HepG2 (cell line): Measurements from ENCODE around the gene RPS19. TPM values are rescaled to one million over a fixed set of nuclear protein-coding genes. Genes with fewer than 3 reads are reported as not detected.
A peak's percentile ranks its signal among the peaks of the same experiment; 100 is the strongest.

Source experiments
- CENPX ChIP-seq: sonication (generic); formaldehyde crosslinking; IDR thresholded peaks from 2 replicates; pipeline ENCODE4 v1.9.0; 2021; ENCODE audit warnings: mild to moderate bottlenecking, missing genetic modification reagents, moderate library complexity
- EZH2 ChIP-seq: conservative IDR thresholded peaks from 2 replicates; pipeline ENCODE4 v1.6.1; 2012; ENCODE audit warnings: mild to moderate bottlenecking, low read depth, low read length, moderate library complexity
- GTF3A ChIP-seq: sonication (generic); formaldehyde crosslinking; conservative IDR thresholded peaks from 2 replicates; pipeline ENCODE4 v1.4.0; 2020; ENCODE audit warnings: mild to moderate bottlenecking, missing genetic modification reagents
- HIVEP1 ChIP-seq: sonication (generic); formaldehyde crosslinking; IDR thresholded peaks from 2 replicates; pipeline ENCODE4 v1.4.0; 2020; ENCODE audit warnings: mild to moderate bottlenecking, missing genetic modification reagents
- HMG20A ChIP-seq: IDR thresholded peaks from 2 replicates; pipeline ENCODE4 v1.6.1; 2016; ENCODE audit warnings: borderline replicate concordance
- HOXA7 ChIP-seq: sonication (generic); formaldehyde crosslinking; IDR thresholded peaks from 2 replicates; pipeline ENCODE4 v1.8.1; 2022; ENCODE audit warnings: mild to moderate bottlenecking, missing genetic modification reagents, moderate library complexity
- MIER2 ChIP-seq: IDR thresholded peaks from 2 replicates; pipeline ENCODE4 v1.6.1; 2016; ENCODE audit warnings: missing biosample characterization, missing genetic modification reagents
- NFIB ChIP-seq: sonication (generic); formaldehyde crosslinking; IDR thresholded peaks from 2 replicates; pipeline ENCODE4 v1.9.0; 2021; ENCODE audit warnings: missing genetic modification reagents, mild to moderate bottlenecking, borderline replicate concordance
- NFIC ChIP-seq: IDR thresholded peaks from 2 replicates; pipeline ENCODE4 v1.6.1; 2012; ENCODE audit warnings: mild to moderate bottlenecking, low read length, inconsistent platforms
- PCBP1 ChIP-seq: fragments of 200-400 bp; formaldehyde crosslinking; IDR thresholded peaks from 2 replicates; pipeline ENCODE4 v1.6.1; 2017; ENCODE audit warnings: mild to moderate bottlenecking, low read depth, low read length, borderline replicate concordance
- PHF20 ChIP-seq: sonication (generic); formaldehyde crosslinking; IDR thresholded peaks from 2 replicates; pipeline ENCODE4 v1.5.0; 2020; ENCODE audit warnings: mild to moderate bottlenecking, missing genetic modification reagents
- RARA ChIP-seq: IDR thresholded peaks from 2 replicates; pipeline ENCODE4 v1.6.1; 2016; ENCODE audit warnings: missing genetic modification reagents, missing compliant biosample characterization
- SAFB2 ChIP-seq: sonication (generic); formaldehyde crosslinking; IDR thresholded peaks from 2 replicates; pipeline ENCODE4 v1.5.1; 2020; ENCODE audit warnings: missing genetic modification reagents, low read depth, mild to moderate bottlenecking, borderline replicate concordance
- SOX5 ChIP-seq: IDR thresholded peaks from 2 replicates; pipeline ENCODE4 v1.6.1; 2016; ENCODE audit warnings: borderline replicate concordance
- SRY ChIP-seq: sonication (generic); formaldehyde crosslinking; IDR thresholded peaks from 2 replicates; pipeline ENCODE4 v1.8.0; 2022; ENCODE audit warnings: mild to moderate bottlenecking, missing genetic modification reagents
- ZFY ChIP-seq: sonication (generic); formaldehyde crosslinking; IDR thresholded peaks from 2 replicates; pipeline ENCODE4 v1.4.0; 2020; ENCODE audit warnings: missing genetic modification reagents
- ZNF432 ChIP-seq: sonication (generic); formaldehyde crosslinking; IDR thresholded peaks from 2 replicates; pipeline ENCODE4 v1.5.0; 2020; ENCODE audit warnings: missing genetic modification reagents, mild to moderate bottlenecking, borderline replicate concordance
- ZNF556 ChIP-seq: sonication (generic); formaldehyde crosslinking; IDR thresholded peaks from 2 replicates; pipeline ENCODE4 v1.4.0; 2020; ENCODE audit warnings: mild to moderate bottlenecking, missing genetic modification reagents, borderline replicate concordance
- ZNF75D ChIP-seq: sonication (generic); formaldehyde crosslinking; IDR thresholded peaks from 2 replicates; pipeline ENCODE4 v1.8.1; 2023; ENCODE audit warnings: missing genetic modification reagents, mild to moderate bottlenecking, borderline replicate concordance
- ZSCAN20 ChIP-seq: sonication (generic); formaldehyde crosslinking; IDR thresholded peaks from 2 replicates; pipeline ENCODE4 v1.4.0; 2020; ENCODE audit warnings: missing genetic modification reagents, mild to moderate bottlenecking, borderline replicate concordance
- polyA plus RNA-seq, 8 experiments: library from polyadenylated mRNA; depleted of rRNA in 3 of 8; stranded (reverse) in 7 of 8; unstranded in 1 of 8; fragments of >200 nt; fragmentation: Illumina TruSeq in 4 of 8; extraction: Trizol in 4 of 8; gene quantifications; 2 replicates each; pipeline versions ENCODE4 v1.2.1 to v1.2.3, GENCODE V29; 2011 to 2016; ENCODE audit warnings: low read depth in 4 of 8, missing spikeins in 1 of 8, mixed read lengths in 1 of 8; ENCODE audit not compliant: insufficient read depth in 1 of 8
- total RNA-seq, 5 experiments: library from RNA; depleted of rRNA; stranded (reverse); fragments of >200 nt; fragmentation: Illumina TruSeq; extraction: Trizol; gene quantifications; 2 replicates each; pipeline ENCODE4 v1.2.3, GENCODE V29; 2016; ENCODE audit warnings: low read depth in 1 of 5
- TF ChIP-seq, protein P1 (sequence below): IDR thresholded peaks from 2 replicates; pipeline ENCODE4 v1.6.1; 2016; ENCODE audit warnings: low read depth, control low read depth
- TF ChIP-seq, protein P2 (sequence below): sonication (generic); formaldehyde crosslinking; IDR thresholded peaks from 2 replicates; pipeline ENCODE4 v1.9.0; 2022; ENCODE audit warnings: missing genetic modification reagents, mild to moderate bottlenecking, borderline replicate concordance
- TF ChIP-seq, protein P3 (sequence below): sonication (generic); formaldehyde crosslinking; IDR thresholded peaks from 2 replicates; pipeline ENCODE4 v1.5.0; 2020; ENCODE audit warnings: missing genetic modification reagents
- TF ChIP-seq, protein P4 (sequence below): sonication (generic); formaldehyde crosslinking; IDR thresholded peaks from 2 replicates; pipeline ENCODE4 v1.4.0; 2020; ENCODE audit warnings: missing genetic modification reagents

RPS19 gene
- total and polyA plus RNA-seq, 2 of the 13 experiments (the other 11 are each of a cell fraction or from before 2014, with no cell fraction given) = 1,983 to 4,758 TPM

DNA sequence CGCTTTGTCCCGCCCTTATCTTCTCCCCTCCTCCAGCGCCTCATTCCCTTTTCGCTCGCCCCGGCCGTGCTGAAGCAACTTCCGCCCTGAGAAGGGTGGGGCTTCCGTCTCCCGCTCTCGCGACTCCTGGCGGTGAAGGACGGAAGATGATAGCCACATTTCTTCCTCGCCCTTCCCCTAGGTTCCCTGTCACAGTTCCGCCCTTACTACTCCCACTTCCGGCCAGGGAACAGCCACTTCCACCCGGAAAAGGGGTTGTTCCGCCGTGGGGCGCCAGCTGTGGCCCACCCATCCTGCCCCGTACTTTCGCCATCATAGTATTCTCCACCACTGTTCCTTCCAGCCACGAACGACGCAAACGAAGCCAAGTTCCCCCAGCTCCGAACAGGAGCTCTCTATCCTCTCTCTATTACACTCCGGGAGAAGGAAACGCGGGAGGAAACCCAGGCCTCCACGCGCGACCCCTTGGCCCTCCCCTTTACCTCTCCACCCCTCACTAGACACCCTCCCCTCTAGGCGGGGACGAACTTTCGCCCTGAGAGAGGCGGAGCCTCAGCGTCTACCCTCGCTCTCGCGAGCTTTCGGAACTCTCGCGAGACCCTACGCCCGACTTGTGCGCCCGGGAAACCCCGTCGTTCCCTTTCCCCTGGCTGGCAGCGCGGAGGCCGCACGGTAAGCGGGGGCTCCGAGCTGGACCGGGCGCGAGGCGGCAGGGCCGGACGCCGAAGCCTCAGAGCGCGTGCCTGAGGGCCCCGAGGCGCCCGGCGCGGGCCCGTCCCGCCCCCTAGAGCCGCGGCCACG, at the start of gene RPS19 (continued):
- TF ChIP-seq, protein P1, sequence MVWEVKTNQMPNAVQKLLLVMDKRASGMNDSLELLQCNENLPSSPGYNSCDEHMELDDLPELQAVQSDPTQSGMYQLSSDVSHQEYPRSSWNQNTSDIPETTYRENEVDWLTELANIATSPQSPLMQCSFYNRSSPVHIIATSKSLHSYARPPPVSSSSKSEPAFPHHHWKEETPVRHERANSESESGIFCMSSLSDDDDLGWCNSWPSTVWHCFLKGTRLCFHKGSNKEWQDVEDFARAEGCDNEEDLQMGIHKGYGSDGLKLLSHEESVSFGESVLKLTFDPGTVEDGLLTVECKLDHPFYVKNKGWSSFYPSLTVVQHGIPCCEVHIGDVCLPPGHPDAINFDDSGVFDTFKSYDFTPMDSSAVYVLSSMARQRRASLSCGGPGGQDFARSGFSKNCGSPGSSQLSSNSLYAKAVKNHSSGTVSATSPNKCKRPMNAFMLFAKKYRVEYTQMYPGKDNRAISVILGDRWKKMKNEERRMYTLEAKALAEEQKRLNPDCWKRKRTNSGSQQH = peak; percentile 89
- TF ChIP-seq NFIC = no peak
- TF ChIP-seq, protein P2, sequence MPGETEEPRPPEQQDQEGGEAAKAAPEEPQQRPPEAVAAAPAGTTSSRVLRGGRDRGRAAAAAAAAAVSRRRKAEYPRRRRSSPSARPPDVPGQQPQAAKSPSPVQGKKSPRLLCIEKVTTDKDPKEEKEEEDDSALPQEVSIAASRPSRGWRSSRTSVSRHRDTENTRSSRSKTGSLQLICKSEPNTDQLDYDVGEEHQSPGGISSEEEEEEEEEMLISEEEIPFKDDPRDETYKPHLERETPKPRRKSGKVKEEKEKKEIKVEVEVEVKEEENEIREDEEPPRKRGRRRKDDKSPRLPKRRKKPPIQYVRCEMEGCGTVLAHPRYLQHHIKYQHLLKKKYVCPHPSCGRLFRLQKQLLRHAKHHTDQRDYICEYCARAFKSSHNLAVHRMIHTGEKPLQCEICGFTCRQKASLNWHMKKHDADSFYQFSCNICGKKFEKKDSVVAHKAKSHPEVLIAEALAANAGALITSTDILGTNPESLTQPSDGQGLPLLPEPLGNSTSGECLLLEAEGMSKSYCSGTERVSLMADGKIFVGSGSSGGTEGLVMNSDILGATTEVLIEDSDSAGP = peak; percentile 87
- 0 out of 2 replicates have a peak, but pooled peaks have one; percentile 4 for TF ChIP-seq MIER2 (CRISPR knock-in tag)
- TF ChIP-seq SAFB2 (CRISPR knock-in tag) = no peak; the same call in 1 of the 2 replicates
- TF ChIP-seq ZNF432 (CRISPR knock-in tag) = no peak
- no peak for TF ChIP-seq EZH2
- no peak; the same call in none of the 2 replicates for TF ChIP-seq RARA (CRISPR knock-in tag)
- no peak for TF ChIP-seq ZSCAN20 (CRISPR knock-in tag)
- TF ChIP-seq, protein P3, sequence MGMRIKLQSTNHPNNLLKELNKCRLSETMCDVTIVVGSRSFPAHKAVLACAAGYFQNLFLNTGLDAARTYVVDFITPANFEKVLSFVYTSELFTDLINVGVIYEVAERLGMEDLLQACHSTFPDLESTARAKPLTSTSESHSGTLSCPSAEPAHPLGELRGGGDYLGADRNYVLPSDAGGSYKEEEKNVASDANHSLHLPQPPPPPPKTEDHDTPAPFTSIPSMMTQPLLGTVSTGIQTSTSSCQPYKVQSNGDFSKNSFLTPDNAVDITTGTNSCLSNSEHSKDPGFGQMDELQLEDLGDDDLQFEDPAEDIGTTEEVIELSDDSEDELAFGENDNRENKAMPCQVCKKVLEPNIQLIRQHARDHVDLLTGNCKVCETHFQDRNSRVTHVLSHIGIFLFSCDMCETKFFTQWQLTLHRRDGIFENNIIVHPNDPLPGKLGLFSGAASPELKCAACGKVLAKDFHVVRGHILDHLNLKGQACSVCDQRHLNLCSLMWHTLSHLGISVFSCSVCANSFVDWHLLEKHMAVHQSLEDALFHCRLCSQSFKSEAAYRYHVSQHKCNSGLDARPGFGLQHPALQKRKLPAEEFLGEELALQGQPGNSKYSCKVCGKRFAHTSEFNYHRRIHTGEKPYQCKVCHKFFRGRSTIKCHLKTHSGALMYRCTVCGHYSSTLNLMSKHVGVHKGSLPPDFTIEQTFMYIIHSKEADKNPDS = no peak
- TF ChIP-seq NFIB (CRISPR knock-in tag) = no peak
- peak; percentile 91 for TF ChIP-seq PCBP1
- no peak for TF ChIP-seq HOXA7 (CRISPR knock-in tag)
- TF ChIP-seq HMG20A (CRISPR knock-in tag) = no peak
- TF ChIP-seq GTF3A (CRISPR knock-in tag) = peak; percentile 74; the same call in 1 of the 2 replicates
- TF ChIP-seq CENPX (CRISPR knock-in tag) = no peak
- peak; percentile 72; the same call in 1 of the 2 replicates for TF ChIP-seq SRY (CRISPR knock-in tag)
- peak; percentile 93 for TF ChIP-seq ZFY (CRISPR knock-in tag)
- TF ChIP-seq ZNF556 = peak; percentile 59; the same call in 1 of the 2 replicates
- peak; percentile 59; the same call in 1 of the 2 replicates for TF ChIP-seq HIVEP1
- TF ChIP-seq ZNF75D (CRISPR knock-in tag) = no peak
- TF ChIP-seq, protein P4, sequence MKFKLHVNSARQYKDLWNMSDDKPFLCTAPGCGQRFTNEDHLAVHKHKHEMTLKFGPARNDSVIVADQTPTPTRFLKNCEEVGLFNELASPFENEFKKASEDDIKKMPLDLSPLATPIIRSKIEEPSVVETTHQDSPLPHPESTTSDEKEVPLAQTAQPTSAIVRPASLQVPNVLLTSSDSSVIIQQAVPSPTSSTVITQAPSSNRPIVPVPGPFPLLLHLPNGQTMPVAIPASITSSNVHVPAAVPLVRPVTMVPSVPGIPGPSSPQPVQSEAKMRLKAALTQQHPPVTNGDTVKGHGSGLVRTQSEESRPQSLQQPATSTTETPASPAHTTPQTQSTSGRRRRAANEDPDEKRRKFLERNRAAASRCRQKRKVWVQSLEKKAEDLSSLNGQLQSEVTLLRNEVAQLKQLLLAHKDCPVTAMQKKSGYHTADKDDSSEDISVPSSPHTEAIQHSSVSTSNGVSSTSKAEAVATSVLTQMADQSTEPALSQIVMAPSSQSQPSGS (CRISPR knock-in tag) = peak; percentile 57; the same call in 1 of the 2 replicates
- TF ChIP-seq SOX5 (CRISPR knock-in tag) = peak; percentile 12; the same call in 1 of the 2 replicates
- TF ChIP-seq PHF20 (CRISPR knock-in tag) = peak; percentile 92
